ENCODE data around the gene SYT15B.
"Not testable (repeated sequence)": the region's sequence is repeated elsewhere in the genome, so short reads cannot be mapped to it uniquely, and the experiment has no call there.

The SYT15B gene

GRCh38 chr10:47725740-47726139, 37.7 kb downstream of the SYT15B start:
- not testable (repeated sequence) for DNase-seq (ENCODE audit: low read depth)

GRCh38 chr10:47725047-47725446, 38.3 kb downstream of the SYT15B start:
- not testable (repeated sequence) for DNase-seq (ENCODE audit: low read depth)

- DNase-seq (ENCODE audit: low read depth): not testable (repeated sequence)
Observed at GRCh38 chr10:47724119-47724518, 39.3 kb downstream of the SYT15B start.

- DNase-seq (ENCODE audit: low read depth): not testable (repeated sequence)
Observed at GRCh38 chr10:47723362-47723761, 40.0 kb downstream of the SYT15B start.

- not testable (repeated sequence) for DNase-seq (ENCODE audit: low read depth)
Observed at GRCh38 chr10:47717011-47717769, 46.2 kb downstream of the SYT15B start.

Data from T follicular helper cell (primary cell).